Measurements from ENCODE around the gene CPAMD8. TPM values are rescaled to one million over a fixed set of nuclear protein-coding genes. Genes with fewer than 3 reads are reported as not detected.
"Not testable (repeated sequence)": the region's sequence is repeated elsewhere in the genome, so short reads cannot be mapped to it uniquely, and the experiment has no call there.

The CPAMD8 gene
- total RNA-seq, 1 donor from 2014 or later = 51.8 TPM

DNA sequence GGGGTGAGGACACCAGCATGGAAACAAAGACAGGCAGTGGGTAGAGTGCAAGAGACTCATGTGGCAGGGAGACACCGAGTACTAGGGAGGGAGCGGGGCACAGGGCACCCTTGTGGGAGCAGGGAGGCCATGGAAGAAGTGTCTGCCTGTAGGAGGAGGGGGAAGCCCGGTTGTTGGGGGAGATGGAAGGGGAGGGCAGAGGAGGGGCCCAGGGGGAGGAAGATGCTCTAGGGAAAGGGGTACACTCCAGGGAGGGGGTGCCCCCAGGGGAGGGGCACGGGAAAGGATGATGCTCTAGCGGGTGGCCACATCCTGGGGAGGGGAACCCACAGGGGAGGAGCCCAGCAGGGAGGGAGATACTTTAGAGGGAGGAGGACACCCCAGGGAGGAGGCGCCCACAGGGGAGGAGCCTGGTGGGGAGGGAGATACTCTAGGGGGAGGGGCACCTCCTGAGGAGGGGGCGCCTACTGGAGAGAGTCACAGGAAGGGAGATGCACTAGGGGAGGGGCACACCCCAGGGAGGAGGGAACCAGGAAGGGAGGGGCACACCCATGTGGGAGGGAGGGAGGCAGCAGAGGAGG lies 24.9 kb downstream of the CPAMD8 start:
- no peak for DNase-seq (ENCODE audit: low spot score)

DNA sequence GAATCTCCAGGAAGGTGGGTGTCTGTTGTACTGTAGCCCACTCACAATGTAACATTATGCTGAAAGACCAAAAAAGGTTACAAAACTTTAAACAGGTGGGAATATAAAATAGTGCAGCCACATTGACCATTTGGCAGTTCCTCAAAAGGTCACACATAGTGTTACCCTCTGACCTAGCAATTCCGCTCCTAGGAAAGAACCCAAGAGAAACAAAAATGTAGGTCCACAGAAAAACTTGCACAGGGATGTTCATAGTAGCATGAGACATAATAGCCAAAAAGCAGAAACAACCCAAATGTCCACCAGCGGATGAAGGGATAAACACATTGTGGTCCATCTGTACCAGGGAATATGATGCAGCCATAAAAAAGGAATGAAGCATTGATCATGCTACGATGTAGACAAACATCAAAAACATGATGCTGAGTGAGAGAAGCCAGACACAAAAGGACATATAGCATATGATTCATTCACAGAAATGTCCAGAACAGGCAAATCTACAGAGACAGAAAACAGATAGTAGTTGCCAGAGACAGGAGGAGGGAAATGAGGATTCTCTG lies 27.9 kb downstream of the CPAMD8 start:
- no peak for DNase-seq (ENCODE audit: low spot score)

DNA sequence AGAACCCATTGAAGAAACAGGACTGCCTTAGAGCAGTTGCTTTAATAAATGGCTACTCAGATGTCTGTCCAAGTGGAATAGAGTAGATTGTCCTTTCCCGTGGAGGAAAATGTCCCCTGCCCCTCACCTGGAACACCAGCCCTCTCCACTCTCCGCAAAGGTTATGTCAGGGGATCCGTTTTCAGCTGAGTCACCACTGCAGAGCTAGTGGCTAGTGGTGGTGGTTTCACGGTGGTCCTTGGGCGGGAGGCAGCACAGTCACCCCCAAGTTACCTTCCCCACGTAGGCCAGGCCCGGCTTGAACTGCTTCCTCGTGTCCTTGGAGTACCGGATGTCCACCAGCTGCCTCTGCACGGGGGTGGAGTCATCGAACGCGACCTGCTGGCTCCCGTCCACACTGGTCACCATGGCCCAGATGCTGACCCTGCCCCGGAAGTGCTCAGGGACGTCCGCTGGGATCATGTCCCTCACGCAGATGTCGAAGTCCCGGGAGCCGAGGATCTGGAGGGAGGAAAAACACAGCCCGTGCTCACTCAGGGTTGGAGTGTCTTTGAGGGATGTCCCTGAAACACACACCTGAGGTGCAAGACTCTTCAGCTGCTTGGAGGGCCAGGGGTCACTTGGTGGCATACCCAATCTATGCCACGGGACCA lies 29.6 kb downstream of the CPAMD8 start:
- not testable (repeated sequence) for DNase-seq (ENCODE audit: low spot score)

DNA sequence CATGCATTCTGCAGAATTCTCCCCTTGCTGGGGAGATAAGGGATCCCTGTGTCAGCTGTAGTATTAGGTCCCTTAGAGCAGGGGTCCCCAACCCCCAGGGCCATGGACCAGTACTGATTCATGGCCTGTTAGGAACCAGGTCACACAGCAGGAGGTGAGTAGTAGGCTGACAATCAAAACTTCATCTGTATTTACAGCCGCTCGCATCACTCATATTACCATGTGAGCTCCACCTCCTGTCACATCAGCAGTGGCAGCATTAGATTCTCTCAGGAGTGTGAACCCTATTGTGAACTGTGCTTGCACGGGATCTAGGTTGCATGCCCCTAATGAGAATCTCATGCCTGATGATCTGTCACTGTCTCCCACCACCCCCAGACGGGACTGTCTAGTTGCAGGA lies 37.9 kb downstream of the CPAMD8 start:
- no peak for DNase-seq (ENCODE audit: low spot score)

DNA sequence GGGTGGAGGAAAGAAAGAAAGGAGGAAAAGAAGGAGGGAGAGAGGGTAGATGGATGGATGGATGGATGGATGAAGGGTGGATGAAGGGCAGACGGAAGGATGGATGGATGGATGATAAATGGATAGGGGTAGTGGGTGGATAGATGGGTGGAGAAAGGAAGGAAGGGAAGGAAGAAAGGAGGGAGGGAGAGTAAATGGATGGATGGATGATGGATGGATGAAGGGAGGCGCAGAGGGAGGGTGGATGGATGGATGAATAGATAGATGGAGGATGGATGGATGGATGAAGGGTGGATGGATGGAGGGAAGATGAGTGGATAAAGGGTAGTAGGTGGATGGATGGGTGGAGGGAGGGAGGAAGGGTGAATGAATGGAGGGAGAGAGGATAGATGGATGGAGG lies 41.2 kb downstream of the CPAMD8 start:
- DNase-seq (ENCODE audit: low spot score) = no peak

DNA sequence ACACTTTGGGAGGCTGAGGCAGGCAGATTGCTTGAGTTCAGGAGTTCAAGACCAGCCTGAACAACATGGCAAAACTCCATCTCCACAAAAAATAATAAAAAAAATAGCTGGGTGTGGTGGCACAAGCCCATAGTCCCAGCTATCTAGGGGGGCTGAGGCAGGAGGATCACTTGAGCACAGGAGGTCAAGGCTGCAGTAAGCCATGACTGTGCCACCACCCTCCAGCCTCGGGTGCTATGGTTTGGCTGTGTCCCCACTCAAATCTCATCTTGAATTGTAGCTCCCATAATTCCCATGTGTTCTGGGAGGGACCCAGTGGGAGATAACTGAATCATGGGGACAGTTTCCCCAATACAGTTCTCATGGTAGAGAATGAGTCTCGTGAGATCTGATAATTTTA lies 44.0 kb downstream of the CPAMD8 start:
- DNase-seq (ENCODE audit: low spot score) = not testable (repeated sequence)

DNA sequence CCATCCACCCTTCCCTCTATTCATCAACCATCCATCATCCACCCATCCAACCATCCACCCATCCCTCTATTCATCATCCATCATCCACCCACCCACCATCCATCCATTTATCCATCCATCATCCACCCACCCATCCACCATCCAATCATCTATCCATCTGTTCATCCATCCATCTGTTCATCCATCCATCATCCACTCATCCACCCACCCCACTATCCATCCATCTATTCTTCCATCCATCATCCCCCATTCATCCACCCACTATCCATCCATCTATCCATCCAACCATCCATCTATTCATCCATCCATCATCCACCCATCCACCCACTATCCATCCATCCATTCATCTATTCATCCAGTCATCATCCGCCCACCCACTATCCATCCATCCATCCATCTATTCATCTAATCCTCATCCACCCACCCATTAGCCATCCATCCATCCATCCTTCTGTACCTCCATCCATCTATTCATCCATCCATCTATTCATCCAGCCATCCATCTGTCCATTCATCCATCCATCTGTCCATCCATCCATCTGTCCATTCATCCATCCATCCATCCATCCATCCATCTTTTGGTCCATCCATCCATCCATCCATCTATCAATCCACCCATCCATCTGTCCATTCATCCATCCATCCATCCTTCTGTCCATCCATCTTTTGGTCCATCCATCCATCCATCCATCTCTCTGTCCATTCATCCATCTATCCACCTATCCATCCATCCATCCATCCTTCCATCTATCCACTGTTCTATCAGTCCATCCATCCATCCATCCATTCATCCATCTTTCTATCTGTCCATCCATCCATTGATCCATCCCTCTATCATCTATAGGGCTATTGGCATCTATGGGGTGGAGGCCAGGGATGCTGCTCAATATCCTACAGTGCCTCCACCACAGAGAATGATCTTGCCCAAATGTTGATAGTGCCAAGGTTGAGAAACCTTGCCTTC lies 47.5 kb downstream of the CPAMD8 start:
- DNase-seq (ENCODE audit: low spot score) = no peak

DNA sequence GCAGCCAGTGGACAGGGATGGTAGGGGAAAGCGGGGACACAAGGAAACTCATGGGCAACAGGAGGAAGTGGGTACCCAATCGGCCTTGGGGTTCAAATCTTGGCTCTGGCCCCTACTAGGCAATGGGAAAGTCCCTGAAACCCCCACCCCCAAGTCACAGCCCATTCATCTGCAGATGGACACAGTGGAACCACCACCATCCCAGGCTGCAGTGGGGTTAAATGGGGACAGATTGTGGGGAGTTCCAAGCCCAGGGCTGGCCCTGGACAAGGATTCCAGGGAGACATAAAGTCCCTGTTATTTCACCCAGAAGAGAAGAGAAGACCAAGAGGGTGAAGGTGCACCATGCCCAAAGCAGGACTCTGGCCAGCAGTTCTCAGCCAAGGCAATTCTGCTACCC lies 48.5 kb downstream of the CPAMD8 start:
- no peak for DNase-seq (ENCODE audit: low spot score)

DNA sequence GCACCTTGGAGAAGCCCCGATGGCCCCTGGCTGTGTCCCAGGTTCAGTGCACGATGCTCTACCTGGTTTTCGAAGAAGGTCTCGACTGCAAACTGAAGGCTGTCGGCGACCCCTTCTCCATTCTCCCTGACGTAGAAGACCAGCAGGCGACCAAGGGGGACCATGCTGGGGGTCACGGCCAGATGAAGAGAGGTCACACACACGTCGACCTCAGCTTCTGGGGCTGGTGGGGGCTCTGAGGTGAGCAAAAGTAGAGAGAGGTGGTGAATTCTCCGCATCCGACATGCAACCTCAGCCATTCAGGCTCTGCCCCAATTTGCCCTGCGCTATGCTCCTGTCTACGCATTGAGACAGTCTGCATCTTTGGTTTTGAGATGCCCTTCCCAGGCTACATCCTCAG lies 49.3 kb downstream of the CPAMD8 start:
- DNase-seq (ENCODE audit: low spot score) = no peak

DNA sequence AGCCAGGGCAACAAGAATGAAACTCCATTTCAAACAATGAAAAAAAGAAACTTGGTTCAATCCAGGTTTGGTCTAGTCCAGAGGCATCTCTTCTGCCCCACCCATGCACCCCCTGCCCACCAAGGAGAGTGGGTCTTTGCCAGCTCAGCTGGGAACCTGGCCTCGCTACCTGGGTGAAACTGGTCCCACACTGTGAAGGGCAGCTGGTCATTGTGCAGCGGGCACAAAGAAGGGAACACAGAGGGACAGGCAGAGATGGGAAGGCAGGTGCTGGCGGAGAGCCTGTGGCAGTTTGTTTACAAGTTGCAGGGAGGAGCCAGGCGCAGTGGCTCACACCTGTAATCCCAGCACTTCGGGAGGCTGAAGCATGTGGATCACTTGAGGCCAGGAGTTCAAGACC lies 50.2 kb downstream of the CPAMD8 start:
- no peak for DNase-seq (ENCODE audit: low spot score)

DNA sequence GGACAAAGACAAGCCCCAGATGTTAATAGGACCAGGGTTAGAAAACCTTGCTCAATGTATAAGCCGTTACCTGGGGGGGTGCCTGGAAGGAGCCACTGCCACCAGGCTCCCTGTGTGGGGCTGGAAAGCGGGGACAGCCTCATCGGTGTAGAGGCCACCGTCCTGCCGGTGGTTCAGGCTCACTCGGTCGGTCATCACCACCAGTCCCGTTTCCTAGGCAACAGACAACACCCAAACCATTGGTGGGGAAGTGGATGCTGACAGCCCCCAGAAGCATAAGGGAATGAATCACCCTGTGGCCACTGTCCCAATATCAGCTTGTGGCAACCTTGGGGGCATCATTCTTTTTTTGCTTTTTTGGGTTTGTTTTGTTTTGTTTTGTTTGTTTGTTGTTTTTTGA lies 55.8 kb downstream of the CPAMD8 start:
- no peak for DNase-seq (ENCODE audit: low spot score)

DNA sequence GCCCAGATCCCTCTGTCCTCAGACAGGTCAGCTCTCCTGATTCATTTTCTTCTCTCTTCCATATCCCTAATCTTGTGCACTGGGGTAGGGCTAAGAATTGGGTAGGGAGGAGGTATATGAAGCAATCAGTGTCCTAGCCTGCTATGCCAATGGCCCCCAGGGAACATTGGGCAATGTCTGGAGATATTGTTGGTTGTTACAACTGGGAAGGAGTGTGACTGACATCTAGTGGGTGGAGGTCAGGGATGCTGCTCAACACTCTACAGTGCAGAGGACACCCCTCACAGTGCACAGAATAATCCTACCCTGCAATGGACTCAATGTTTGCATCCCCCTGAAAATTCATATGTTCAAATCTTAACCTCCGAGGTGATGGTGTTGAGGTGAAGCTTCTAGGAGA lies 57.5 kb downstream of the CPAMD8 start:
- DNase-seq (ENCODE audit: low spot score) = no peak

DNA sequence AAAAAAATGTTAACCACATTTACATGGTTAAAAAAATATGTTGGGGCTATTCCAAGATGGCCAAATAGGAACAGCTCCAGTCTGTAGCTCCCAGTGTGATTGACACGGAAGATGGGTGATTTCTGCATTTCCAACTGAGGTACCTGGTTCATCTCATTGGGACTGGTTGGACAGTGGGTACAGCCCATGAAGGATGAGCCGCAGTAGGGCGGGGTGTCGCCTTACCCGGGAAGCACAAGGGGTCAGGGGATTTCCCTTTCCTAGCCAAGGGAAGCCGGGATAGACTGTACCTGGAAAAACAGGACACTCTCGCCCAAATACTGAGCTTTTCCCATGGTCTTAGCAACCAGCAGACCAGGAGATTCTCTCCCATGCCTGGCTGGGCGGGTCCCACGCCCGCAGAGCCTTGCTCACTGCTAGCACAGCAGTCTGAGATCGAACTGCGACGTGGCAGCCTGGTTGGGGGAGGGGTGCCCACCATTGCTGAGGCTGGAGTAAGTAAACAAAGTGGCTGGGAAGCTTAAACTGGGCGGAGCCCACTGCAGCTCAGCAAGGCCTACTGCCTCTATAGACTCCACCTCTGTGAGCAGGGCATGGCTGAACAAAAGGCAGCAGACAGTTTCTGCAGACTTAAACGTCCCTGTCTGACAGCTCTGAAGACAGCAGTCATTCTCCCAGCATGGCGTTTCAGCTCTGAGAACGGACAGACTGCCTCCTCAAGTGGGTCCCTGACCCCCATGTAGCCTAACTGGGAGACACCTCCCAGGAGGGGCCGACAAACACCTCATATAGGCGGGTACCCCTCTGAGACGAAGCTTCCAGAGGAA lies 65.4 kb downstream of the CPAMD8 start:
- DNase-seq (ENCODE audit: low spot score) = not testable (repeated sequence)

DNA sequence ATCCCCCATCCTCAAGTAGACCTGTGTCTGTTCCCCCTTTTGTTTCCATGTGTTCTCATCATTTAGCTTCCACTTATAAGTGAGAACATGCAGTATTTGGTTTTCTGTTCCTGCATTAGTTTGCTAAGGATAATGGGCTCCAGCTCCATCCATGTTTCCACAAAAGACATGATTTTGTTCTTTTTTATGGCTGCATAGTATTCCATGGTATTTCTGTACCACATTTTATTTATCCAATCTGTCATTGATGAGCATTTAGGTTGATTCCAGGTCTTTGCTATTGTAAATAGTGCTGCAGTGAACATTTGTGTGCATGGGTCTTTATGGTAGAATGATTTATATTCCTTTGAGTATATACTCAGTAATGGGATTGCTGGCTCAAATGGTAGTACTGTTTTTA lies 68.3 kb downstream of the CPAMD8 start:
- not testable (repeated sequence) for DNase-seq (ENCODE audit: low spot score)

DNA sequence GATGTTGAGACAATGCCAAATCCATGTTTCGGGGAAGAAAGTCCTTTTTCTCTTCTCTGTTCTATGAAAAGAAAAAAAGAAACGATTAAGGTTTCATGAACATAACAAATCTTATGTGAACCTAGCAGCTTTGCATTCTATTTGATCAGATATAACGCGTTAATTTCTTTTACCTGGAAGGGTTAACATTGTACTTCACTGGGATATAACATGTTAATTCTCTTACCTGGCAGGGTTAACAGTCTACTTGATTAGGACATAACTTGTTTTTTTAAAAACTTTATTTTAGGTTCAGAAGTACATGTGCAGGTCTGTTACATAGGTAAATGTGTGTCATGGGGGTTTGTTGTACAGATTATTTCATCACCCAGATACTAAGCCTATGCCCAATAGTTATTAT lies 68.8 kb downstream of the CPAMD8 start:
- DNase-seq (ENCODE audit: low spot score) = no peak

DNA sequence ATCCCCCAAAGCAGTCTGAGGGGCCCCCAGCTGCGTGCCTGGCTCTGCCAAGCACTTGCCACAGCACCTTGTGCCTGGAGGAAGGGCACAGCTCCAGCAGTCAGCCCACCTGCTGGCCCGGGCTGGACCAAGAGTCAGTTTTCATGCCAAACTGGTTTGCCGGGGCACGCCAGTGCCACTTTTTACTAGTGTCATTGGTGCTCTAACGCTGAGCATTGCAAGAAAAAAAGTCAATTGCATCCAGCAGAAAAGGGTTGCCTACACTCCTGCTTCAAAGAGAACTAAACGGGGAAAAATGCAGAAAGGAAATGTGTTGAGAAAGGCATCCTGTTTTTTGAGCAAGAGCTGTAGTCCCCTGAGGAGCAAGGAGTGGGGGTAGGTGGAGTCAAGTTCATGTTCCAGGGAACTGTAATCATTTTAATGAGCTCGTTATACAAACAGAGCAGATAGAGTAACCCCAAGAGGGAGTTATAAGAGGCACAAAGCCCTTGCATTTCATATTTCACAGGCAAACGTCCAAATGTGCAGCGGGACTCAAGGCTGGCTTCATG lies 69.4 kb downstream of the CPAMD8 start:
- DNase-seq (ENCODE audit: low spot score) = no peak

DNA sequence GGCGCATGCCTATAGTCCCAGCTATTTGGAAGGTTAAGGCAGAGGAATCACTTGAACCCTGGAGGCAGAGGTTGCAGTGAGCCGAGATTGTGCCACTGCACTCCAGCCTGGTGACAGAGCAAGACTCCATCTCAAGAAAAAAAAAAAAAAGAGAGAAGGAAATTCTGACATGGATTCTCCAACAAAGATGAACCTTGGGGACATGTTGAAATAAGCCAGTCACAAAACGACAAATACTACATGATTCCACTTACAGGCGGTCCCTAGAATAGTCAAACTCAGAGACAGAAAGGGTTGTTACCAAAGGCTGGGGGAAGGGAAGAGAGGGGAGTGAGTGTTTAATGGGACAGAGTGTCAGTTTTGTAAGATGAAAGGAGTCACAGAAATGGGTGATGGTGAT lies 71.4 kb downstream of the CPAMD8 start:
- DNase-seq (ENCODE audit: low spot score) = no peak

DNA sequence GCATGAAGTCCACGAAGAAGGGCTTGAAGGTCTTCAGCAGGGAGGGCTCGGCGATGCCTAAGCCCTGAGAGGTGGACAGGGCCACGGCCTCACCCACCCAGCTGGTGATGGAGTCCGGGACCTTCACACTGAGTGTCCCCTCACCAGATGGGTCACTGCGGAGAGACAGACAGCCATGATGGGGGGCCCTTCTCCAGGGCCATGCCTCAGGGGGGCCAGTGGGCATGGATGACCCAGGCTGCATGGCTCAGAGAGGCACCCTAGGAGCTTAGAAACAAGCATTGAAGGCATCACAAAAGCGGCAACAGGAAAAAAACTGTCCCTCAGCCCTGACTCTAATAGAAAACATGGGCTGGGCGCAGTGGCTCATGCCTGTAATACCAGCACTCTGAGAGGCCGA lies 74.6 kb downstream of the CPAMD8 start:
- no peak for DNase-seq (ENCODE audit: low spot score)

DNA sequence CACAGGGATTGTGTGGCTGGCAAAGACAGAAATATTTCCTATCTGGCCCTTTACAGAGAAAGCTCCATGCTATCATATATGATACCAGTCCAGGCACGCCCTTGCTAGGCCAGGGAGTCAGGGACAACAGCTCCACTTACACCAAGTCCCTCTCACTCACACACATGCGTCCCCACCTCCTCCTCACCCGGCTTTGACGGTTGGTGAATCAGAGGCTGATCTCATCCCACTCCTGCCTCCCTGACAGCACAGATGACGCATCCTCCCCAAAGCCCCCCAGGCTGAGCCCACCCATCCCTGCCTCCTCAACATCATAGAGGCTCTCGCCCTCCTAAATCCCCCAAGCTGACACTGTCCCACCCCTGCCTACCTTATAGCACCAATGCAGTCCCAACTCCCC lies 75.1 kb downstream of the CPAMD8 start:
- DNase-seq (ENCODE audit: low spot score) = peak; percentile 51

DNA sequence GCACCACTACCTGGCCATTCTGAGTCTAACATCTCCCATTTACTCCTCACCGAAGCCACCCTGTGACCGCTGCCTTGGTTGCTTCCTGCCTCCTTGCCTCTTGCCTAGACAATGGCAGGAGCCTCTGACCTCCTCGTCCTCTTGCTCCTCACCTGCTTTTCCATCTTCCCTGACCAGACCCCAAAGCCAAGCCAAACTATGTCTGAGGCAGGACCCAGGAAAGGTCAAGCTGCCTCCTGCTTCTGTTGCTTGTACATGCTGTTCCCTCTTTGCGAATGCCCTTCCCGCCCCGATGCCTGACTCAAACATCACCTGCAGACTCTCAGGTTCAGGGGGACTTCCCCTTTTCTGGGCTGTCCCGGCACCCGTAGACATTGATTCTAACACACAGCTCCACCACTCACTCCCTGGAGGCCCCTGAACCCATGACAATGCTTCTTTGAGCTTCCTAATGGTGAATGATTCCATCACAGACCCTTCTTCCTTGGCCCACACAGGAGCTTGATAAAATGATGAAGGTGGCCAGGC lies 77.0 kb downstream of the CPAMD8 start:
- DNase-seq (ENCODE audit: low spot score) = no peak

Data from ureter (tissue), 1 donor.